Hepatocyte (in vitro differentiated cells): ENCODE results near the gene SCP2. TPM values are rescaled to one million over a fixed set of nuclear protein-coding genes. Genes with fewer than 3 reads are reported as not detected.

Source experiments
- DNase-seq: peaks from one replicate; pipeline ENCODE4 v3.0.0-alpha.2; 2016; ENCODE audit warnings: low spot score
- H2AFZ ChIP-seq: fragments of 200-600 bp; sonication (generic); 2 replicates; pipeline ENCODE4 v1.6.0; 2016; ENCODE audit warnings: antibody characterized with exemption, mild to moderate bottlenecking
- H3K27ac ChIP-seq: fragments of 200-600 bp; sonication (generic); 2 replicates; pipeline ENCODE4 v1.5.1; 2016; ENCODE audit warnings: mild to moderate bottlenecking
- H3K27me3 ChIP-seq: fragments of 200-600 bp; sonication (generic); 2 replicates; pipeline ENCODE4 v1.6.1; 2016
- H3K36me3 ChIP-seq: fragments of 200-600 bp; sonication (generic); replicated peaks from 2 replicates; pipeline ENCODE4 v1.5.1; 2016; ENCODE audit warnings: low read depth; ENCODE audit not compliant: insufficient read depth
- H3K4me1 ChIP-seq: fragments of 200-600 bp; sonication (generic); 2 replicates; pipeline ENCODE4 v1.5.1; 2016; ENCODE audit warnings: mild to moderate bottlenecking, moderate library complexity; ENCODE audit not compliant: insufficient read depth
- H3K4me2 ChIP-seq: fragments of 200-600 bp; sonication (generic); 2 replicates; pipeline ENCODE4 v1.6.0; 2016
- H3K4me3 ChIP-seq: fragments of 200-600 bp; sonication (generic); 2 replicates; pipeline ENCODE4 v1.5.1; 2016; ENCODE audit warnings: mild to moderate bottlenecking
- H3K79me2 ChIP-seq: fragments of 200-600 bp; sonication (generic); 2 replicates; pipeline ENCODE4 v1.6.0; 2017; ENCODE audit warnings: mild to moderate bottlenecking
- H3K9me2 ChIP-seq: fragments of 200-600 bp; sonication (generic); replicated peaks from 2 replicates; pipeline ENCODE4 v1.6.0; 2017; ENCODE audit warnings: mild to moderate bottlenecking; ENCODE audit not compliant: insufficient read depth
- H3K9me3 ChIP-seq: fragments of 200-600 bp; sonication (generic); 2 replicates; pipeline ENCODE4 v1.5.1; 2016; ENCODE audit warnings: low read depth, mild to moderate bottlenecking
- H4K20me1 ChIP-seq: fragments of 200-600 bp; sonication (generic); 2 replicates; pipeline ENCODE4 v1.6.0; 2016; ENCODE audit warnings: mild to moderate bottlenecking; ENCODE audit not compliant: insufficient read depth, poor library complexity, severe bottlenecking
- CTCF ChIP-seq: fragments of 200-600 bp; sonication (generic); IDR thresholded peaks from 2 replicates; pipeline ENCODE4 v1.5.1; 2016; ENCODE audit warnings: antibody characterized with exemption, mild to moderate bottlenecking; ENCODE audit not compliant: poor library complexity
- EZH2 ChIP-seq: fragments of 200-600 bp; sonication (generic); IDR thresholded peaks from 2 replicates; pipeline ENCODE4 v1.6.1; 2016; ENCODE audit warnings: antibody characterized with exemption, mild to moderate bottlenecking, borderline replicate concordance
- EZH2phosphoT487 ChIP-seq: fragments of 200-600 bp; sonication (generic); IDR thresholded peaks from one replicate; pipeline ENCODE4 v1.6.1; 2018; ENCODE audit warnings: antibody characterized with exemption, mild to moderate bottlenecking, low read depth, moderate library complexity; ENCODE audit not compliant: unreplicated experiment, severe bottlenecking
- WGBS: methylation state at CpG from one replicate; pipeline ENCODE4 v1.1.6; 2016; ENCODE audit warnings: low lambda C conversion rate; ENCODE audit errors: missing lambda C conversion rate; 5-methylcytosine and 5-hydroxymethylcytosine counted together
- polyA plus RNA-seq: library from polyadenylated mRNA; unstranded; fragments of >200 nt; fragmentation: Nextera tagmentation; extraction: Ambion mirVana; gene quantifications from 2 replicates; pipeline ENCODE4 v1.2.1, GENCODE V29; 2016
- total RNA-seq: library from RNA; depleted of rRNA; stranded (reverse); fragments of >200 nt; gene quantifications from 2 replicates; pipeline ENCODE4 v1.2.3, GENCODE V29; 2014

The SCP2 gene
- total and polyA plus RNA-seq, 2 experiments from 2014 or later = 201 to 310 TPM

GRCh38 chr1:53020588-53020987 lies 93.5 kb downstream of the SCP2 start:
- over 99% methylated on average over 5 of the region's 5 CpGs for WGBS

DNA sequence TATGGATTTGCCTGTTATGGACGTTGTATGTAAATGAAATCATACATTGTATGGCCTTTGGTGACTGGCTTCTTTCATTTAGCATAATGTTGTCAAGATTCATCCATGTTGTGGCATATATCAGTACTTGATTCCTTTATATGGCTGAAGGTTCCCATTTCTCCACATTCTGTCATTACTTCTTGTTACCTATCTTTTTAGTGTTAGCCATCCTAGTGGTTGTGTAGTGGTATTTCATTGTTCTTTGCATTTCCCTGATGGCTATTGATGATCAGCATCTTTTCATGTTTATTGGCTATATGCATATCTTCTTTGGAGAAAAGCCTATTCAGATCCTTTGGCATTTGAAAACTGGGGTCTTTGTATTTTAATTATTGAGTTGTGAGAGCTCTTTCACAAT lies 95.1 kb downstream of the SCP2 start:
- H4K20me1 ChIP-seq = no peaks in the 10 kb centered on the region
- H3K27me3 ChIP-seq = no peaks in the 10 kb centered on the region
- H3K79me2 ChIP-seq = peaks cover 85% of the 10 kb centered on the region
- H3K4me1 ChIP-seq = no peaks in the 10 kb centered on the region
- no peak overlapping the region for H2AFZ ChIP-seq
- TF ChIP-seq CTCF (no peak), EZH2phosphoT487 (no peak), EZH2 (no peak)
- WGBS = 94% methylated on average over 1 of the region's 1 CpG
- H3K4me2 ChIP-seq = no peak overlapping the region
- no peak for DNase-seq
- no peak overlapping the region for H3K27ac ChIP-seq
- H3K9me3 ChIP-seq = no peaks in the 10 kb centered on the region
- no peaks in the 10 kb centered on the region for H3K9me2 ChIP-seq
- no peaks in the 10 kb centered on the region for H3K36me3 ChIP-seq
- no peak overlapping the region for H3K4me3 ChIP-seq

More at GRCh38 chr1:53020588-53020987, 93.5 kb downstream of the SCP2 start:
- Histone ChIP-seq H4K20me1 (no peaks in the 10 kb centered on the region), H3K27ac (no peak overlapping the region), H3K9me2 (no peaks in the 10 kb centered on the region), H3K27me3 (no peaks in the 10 kb centered on the region), H3K4me3 (no peak overlapping the region), H3K4me2 (no peak overlapping the region), H3K36me3 (no peaks in the 10 kb centered on the region), H2AFZ (no peak overlapping the region), H3K4me1 (no peaks in the 10 kb centered on the region), H3K79me2 (peaks cover 91% of the 10 kb centered on the region), H3K9me3 (no peaks in the 10 kb centered on the region)
- DNase-seq = no peak
- TF ChIP-seq EZH2phosphoT487 (no peak), EZH2 (no peak), CTCF (no peak)

- Histone ChIP-seq H3K79me2 (peaks cover 76% of the 10 kb centered on the region), H3K36me3 (no peaks in the 10 kb centered on the region), H3K4me3 (no peak overlapping the region), H3K27me3 (no peaks in the 10 kb centered on the region), H3K9me2 (no peaks in the 10 kb centered on the region), H3K4me2 (no peak overlapping the region), H2AFZ (no peak overlapping the region), H3K9me3 (no peaks in the 10 kb centered on the region), H3K27ac (no peak overlapping the region), H4K20me1 (no peaks in the 10 kb centered on the region), H3K4me1 (no peaks in the 10 kb centered on the region)
- no peak for TF ChIP-seq EZH2
- no peak for TF ChIP-seq EZH2phosphoT487
- no peak for TF ChIP-seq CTCF
- WGBS = 79% methylated on average over 3 of the region's 3 CpGs
- DNase-seq = no peak
Observed at GRCh38 chr1:53023546-53023945, 96.5 kb downstream of the SCP2 start.

DNA sequence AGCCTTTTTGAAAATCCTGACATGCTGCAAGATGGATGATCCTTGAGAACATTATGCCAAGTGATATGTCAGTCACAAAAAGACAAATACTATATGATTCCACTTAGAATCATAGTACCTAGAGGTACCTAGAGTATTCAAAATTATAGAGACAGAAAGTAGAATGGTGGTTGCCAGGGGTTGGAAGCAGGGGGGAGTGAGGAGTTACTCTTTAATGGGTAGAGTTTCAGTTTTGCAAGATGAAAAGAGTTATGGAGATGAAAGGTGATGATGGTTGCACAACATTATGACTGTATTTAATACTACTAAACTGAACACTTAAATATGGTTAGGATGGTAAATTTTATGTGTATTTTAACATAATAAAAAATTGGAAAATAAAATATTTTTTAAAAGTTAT lies 97.0 kb downstream of the SCP2 start:
- TF ChIP-seq EZH2phosphoT487 (no peak), CTCF (no peak), EZH2 (no peak)
- H3K79me2 ChIP-seq = peaks cover 72% of the 10 kb centered on the region
- H3K4me3 ChIP-seq = no peak overlapping the region
- no peak overlapping the region for H3K27ac ChIP-seq
- no peaks in the 10 kb centered on the region for H4K20me1 ChIP-seq
- H3K9me3 ChIP-seq = no peaks in the 10 kb centered on the region
- DNase-seq = no peak
- no peaks in the 10 kb centered on the region for H3K4me1 ChIP-seq
- no peak overlapping the region for H2AFZ ChIP-seq
- no peaks in the 10 kb centered on the region for H3K27me3 ChIP-seq
- H3K4me2 ChIP-seq = no peak overlapping the region
- no peaks in the 10 kb centered on the region for H3K9me2 ChIP-seq
- H3K36me3 ChIP-seq = no peaks in the 10 kb centered on the region
